Activated naive CD4-positive, alpha-beta T cell treated with Interleukin-2 at 50 U/mL for 16 hours (primary cell): Measurements from ENCODE around the gene MAPKAP1.
A peak's percentile ranks its signal among the peaks of the same experiment; 100 is the strongest.
"Not testable (repeated sequence)": the region's sequence is repeated elsewhere in the genome, so short reads cannot be mapped to it uniquely, and the experiment has no call there.

Experiments used
- DNase-seq: peaks from one replicate; pipeline ENCODE4 v3.0.0-alpha.2; 2020

The MAPKAP1 gene

GRCh38 chr9:125730168-125730567 lies 23.2 kb upstream of the MAPKAP1 start:
- no peak for DNase-seq

DNA sequence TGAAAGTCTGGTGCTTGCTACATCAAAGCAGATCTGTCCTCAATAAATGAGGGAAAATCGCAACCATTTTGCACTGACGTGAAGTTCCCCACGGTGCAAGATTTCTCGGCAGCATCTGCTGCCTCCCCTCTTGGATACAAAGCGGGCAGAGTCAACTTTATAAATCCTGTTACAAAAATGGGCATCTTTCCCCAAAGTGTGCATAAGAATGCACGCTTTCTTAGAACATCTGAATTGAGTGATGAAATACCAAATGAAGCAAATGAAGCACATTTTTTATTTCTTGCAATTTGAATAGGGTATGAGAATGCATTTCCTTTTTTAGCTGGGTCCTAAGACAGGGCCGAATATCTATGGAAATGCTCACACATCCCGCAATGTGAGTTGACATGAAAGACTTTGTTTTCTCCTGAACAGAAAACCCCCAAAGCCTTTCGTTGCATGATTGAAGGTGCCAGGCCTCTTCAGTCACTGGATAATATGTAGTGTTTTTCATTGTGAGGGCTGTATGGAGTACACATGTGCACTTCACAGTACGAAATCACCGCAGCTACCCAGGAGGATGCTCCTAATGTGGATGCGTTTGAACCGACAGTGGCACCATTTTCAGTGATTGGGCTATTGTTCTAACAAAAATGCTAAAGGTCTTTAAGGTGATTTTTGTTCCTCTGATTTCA lies 19.6 kb upstream of the MAPKAP1 start:
- no peak for DNase-seq

GRCh38 chr9:125707472-125707804 lies 430 bp upstream of the MAPKAP1 start:
- no peak for DNase-seq

DNA sequence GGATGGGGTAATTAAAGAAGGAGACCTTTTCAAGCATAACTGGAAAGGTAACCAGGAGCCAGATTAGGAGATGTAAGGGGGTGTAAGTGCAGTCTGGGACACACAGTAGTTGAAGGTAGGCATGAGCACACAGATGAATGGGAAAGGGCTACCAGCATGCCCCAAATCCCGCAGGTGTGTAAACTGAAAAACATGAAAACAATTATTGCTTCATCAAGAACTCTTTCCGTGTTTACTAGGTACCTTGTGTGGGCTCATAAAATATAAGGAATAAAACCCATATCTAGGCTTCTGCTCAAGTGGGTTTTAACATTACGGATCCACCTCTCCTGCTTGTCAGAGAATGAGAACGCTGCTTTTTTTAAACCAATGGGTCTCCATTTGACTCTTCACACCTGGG lies 1.1 kb downstream of the MAPKAP1 start:
- no peak for DNase-seq

DNA sequence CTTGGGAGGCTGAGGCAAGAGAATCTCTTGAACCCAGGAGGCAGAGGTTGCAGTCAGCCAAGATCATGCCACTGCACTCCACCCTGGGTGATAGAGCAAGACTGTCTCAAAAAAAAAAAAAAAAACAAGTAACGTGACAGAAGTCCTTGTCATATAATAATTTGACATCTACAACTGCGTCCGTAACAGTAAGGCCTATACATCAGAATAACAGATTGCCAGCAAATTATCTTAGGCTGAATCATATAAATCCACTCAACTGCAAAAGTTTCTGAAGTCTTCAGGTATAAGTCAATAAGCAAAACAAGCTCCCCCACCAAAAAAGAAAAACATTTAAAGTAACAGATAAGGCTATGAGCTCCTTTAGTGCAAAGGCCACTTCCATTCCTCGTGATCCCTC lies 3.3 kb downstream of the MAPKAP1 start:
- DNase-seq, result no peak

DNA sequence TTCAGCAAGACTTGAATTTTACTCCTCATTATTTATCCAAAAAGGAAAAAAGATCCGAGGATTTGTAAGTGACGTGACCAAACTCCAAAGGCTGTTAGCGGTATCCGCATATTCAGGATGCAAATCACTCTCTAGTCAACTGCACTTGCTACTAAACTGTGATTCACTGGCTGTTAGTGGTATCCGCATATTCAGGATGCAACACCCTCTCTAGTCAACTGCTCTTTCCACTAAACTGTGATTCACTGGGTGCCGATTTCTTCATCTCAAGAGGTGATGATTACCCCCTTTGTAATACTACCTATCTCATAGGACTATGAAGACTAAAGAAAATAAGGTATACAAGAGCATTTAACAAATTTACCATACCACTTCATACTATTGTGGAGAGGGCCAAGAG lies 5.7 kb downstream of the MAPKAP1 start:
- no peak for DNase-seq

DNA sequence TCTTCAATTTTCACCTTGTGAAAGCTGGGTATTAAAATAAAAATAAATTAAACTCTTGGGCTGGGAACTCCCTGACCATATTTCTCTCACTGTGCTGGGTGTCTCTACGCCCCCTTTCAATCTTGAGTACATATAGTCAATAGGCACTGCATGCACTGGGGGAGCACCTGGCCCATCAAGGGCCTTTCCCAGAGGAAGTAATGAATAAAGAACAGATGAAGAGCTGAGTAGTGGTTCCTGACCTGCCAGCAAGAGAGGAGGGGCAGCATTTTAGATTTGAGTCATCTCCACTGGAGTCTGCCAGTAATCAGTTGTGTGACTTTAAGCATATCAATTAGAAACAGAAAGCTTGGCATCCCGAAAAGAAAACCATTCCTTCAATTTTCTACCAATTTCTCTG lies 6.2 kb downstream of the MAPKAP1 start:
- DNase-seq, result peak; percentile 24

DNA sequence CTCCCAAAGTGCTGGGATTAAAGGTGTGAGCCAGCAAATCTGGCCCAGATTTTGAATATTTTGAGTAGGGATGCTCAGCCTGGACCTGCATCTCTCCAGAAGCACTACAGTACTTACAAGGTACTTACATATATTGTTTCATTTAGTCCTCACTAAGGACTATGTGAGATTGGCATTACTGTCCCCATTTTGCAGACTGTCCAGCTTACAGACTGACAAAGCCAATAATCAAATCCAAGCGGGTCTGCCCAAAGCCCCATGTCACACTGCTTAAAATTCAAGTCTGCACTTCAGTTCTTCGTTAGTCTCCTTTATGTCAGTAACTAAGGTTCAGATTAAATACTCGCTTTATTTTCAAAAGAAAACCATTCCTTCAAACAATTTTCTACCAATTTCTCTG lies 7.1 kb downstream of the MAPKAP1 start:
- no peak for DNase-seq

- no peak for DNase-seq
Measured at GRCh38 chr9:125696106-125696647, 10.8 kb downstream of the MAPKAP1 start.

GRCh38 chr9:125695548-125695947 lies 11.5 kb downstream of the MAPKAP1 start:
- DNase-seq, result not testable (repeated sequence)

GRCh38 chr9:125694478-125694877 lies 12.5 kb downstream of the MAPKAP1 start:
- DNase-seq, result no peak

DNA sequence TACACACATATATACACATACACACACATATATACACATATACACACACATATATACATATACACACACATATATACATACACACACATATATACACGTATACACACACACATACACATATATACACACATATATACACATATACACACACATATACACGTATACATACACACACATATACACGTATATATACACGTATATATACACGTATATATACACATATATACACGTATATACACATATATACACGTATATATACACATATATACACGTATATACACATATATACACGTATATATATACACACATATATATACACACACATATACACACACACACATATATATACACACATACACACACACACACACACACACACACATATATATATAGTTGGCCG lies 13.5 kb downstream of the MAPKAP1 start:
- not testable (repeated sequence) for DNase-seq

- no peak for DNase-seq
Measured at GRCh38 chr9:125691869-125692268, 15.1 kb downstream of the MAPKAP1 start.

- no peak for DNase-seq
Measured at GRCh38 chr9:125690679-125691078, 16.3 kb downstream of the MAPKAP1 start.

DNA sequence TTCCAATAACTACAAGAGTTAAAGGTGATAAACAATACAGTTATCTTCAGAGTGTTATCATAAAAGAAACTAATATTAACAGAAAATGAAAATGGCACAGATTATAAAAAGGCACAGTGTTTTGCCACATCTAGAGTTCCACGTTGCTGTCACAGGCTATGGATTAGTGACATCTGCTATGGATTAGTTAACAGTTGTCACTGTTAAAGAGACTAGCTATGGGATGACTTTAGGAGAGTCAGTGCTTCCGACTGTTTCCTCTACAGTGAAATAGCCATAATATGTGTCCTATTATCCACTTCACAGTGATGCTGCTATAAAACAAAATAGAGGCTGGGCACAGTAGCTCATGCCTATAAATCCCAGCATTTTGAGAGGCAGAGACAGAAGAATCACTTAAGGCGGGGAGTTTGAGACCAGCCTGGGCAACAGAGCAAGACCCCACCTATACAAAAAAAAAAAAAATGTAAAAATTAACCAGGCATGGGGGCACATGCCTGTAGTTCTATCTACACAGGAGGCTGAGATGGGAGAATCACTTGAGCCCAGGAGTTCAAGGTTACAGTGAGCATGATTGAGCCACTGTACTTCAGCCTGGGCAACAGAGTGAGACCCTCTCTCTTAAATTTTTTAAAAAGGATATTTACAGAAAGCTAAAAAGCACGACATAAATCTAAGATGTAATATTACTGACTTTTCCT lies 19.7 kb downstream of the MAPKAP1 start:
- DNase-seq, result no peak

- DNase-seq, result no peak
Measured at GRCh38 chr9:125685167-125685566, 21.8 kb downstream of the MAPKAP1 start.

- DNase-seq, result no peak
Measured at GRCh38 chr9:125683486-125683885, 23.5 kb downstream of the MAPKAP1 start.

- DNase-seq, result no peak
Measured at GRCh38 chr9:125682340-125682739, 24.7 kb downstream of the MAPKAP1 start.

DNA sequence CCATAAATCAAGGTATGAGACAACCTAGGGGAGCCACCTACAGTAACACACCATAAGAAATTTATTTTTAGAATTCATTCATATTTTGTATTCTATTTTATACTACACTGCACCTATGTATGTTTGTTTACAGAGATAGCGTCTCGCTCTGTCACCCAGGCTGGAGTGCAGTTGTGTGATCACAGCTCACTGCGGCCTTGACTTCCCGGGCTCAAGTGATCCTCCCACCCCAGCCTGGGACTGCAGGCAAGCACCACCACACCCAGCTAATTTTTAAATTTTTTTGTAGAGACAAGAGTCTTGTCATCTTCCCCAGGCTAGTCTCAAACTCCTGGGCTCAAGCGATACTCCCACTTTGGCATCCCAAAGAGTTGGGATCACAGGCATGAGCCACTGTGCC lies 25.4 kb downstream of the MAPKAP1 start:
- no peak for DNase-seq

DNA sequence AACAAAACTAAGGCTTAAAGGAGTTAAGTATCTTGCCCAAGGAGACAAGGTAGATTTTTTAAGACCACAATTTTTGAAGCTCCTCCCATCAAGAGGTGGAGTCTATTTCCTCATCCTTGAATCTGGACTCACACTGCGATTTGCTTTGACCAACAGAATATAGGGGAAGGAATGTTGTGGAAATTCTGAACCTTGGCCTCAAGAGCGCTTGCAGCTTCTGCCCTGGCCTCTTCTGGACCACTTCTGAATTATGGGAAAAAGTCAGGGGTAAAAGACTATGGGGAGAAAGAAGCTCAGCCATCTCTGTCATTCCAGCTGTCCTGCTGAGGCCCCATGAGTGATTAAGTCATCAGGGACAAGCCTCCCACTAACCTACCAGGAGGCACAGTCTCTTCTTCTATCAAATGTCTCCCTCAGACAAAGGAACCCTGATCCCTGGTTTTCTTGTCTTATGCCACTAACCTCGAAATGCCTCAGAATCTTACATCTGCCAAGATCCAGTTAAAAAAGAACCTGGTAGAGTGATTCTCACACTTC lies 25.9 kb downstream of the MAPKAP1 start:
- DNase-seq, result no peak

- no peak for DNase-seq
Measured at GRCh38 chr9:125680445-125680844, 26.6 kb downstream of the MAPKAP1 start.

DNA sequence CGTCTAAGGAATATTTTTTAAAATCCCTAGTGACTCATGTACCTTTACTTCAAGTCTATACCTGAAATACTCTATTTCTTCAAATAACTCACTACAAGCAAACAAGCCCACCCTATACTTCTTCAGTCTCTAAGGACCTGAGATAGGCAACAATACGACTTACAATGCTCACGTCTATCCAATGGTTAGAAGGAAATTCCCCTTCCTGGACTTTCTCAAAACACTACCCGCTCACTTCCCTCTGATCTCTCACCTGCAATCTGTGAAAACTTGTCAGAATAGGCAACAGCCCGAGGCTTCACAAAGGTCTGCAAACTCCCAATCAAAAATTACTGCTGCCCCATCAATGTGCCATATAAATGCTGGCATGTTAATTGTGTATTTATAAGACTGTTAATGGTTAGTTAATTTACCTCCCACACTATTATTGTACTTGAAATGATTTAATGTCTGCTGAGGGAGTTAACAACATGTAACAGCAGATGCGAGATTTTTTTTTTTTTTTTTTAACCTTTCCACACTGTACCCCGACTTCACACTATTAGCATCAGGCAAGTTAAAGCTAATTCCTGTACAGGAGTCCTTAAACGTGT lies 27.3 kb downstream of the MAPKAP1 start:
- no peak for DNase-seq

- DNase-seq, result no peak
Measured at GRCh38 chr9:125674981-125675973, 31.7 kb downstream of the MAPKAP1 start.
